ENCODE measurements around the gene CFH. TPM values are rescaled to one million over a fixed set of nuclear protein-coding genes. Genes with fewer than 3 reads are reported as not detected.

Gene CFH
- polyA plus RNA-seq, 3 donors = 0.03 to 1.1 (median 0.36) TPM

DNA sequence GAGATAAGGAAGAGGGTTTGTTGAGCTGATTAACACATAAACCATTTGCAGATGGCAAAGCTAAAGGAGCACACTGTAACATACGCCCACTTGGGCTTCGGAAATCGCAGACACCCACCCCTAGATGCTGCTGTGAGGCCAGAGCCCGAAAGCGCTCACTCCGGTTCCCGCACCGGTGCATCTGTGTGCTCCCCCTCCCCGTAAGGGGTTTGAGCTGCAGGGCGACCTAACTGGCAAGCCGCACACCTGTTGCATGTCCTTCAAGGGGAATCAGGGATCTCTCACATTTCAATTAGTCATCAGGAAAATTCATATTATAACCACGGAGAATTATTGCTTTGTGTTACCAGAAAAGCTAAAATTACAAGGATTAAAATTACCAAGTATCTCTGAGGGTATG lies 1.4 kb upstream of the CFH start:
- H3K9ac ChIP-seq (ENCODE audit: insufficient read depth, low read length, poor library complexity, severe bottlenecking) = no peak overlapping the region
- TF ChIP-seq, protein P1, sequence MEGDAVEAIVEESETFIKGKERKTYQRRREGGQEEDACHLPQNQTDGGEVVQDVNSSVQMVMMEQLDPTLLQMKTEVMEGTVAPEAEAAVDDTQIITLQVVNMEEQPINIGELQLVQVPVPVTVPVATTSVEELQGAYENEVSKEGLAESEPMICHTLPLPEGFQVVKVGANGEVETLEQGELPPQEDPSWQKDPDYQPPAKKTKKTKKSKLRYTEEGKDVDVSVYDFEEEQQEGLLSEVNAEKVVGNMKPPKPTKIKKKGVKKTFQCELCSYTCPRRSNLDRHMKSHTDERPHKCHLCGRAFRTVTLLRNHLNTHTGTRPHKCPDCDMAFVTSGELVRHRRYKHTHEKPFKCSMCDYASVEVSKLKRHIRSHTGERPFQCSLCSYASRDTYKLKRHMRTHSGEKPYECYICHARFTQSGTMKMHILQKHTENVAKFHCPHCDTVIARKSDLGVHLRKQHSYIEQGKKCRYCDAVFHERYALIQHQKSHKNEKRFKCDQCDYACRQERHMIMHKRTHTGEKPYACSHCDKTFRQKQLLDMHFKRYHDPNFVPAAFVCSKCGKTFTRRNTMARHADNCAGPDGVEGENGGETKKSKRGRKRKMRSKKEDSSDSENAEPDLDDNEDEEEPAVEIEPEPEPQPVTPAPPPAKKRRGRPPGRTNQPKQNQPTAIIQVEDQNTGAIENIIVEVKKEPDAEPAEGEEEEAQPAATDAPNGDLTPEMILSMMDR (IDR thresholded peaks at IDR 0.05) = no peak
- DNase-seq = no peak
- 98% methylated on average over 8 of the region's 12 CpGs for WGBS (ENCODE audit: insufficient coverage)
- intact Hi-C loops (cut with micrococcal nuclease) = no loop called here
- no peak overlapping the region for H3K27ac Mint-ChIP-seq
- H3K36me3 Mint-ChIP-seq = no peaks in the 10 kb centered on the region
- no peaks in the 10 kb centered on the region for H4K20me1 ChIP-seq (ENCODE audit: insufficient read depth, low read length)
- no peaks in the 10 kb centered on the region for H3K27me3 ChIP-seq (ENCODE audit: control insufficient read depth in 2 of 2, insufficient read depth in 2 of 2, low read length in 2 of 2)
- peaks cover 4 to 6% of the 10 kb centered on the region in 2 donors for H3K4me1 ChIP-seq (ENCODE audit: control insufficient read depth in 1 of 2, insufficient read depth in 2 of 2, low read length in 2 of 2)
- H3K4me3 ChIP-seq (replicated peaks in 1 of 3; ENCODE audit: low read depth in 2 of 3, low read length in 3 of 3) = no peak overlapping the region
- no peaks in the 10 kb centered on the region for H3K9me3 ChIP-seq (replicated peaks in 1 of 2; ENCODE audit: control insufficient read depth in 1 of 2, insufficient read depth in 1 of 2, low read length in 2 of 2)
- H2AFZ ChIP-seq (ENCODE audit: insufficient read depth, low read depth, low read length, poor library complexity, severe bottlenecking) = no peak overlapping the region
- H3K9me3 Mint-ChIP-seq = no peaks in the 10 kb centered on the region
- peaks cover 13% of the 10 kb centered on the region for H3K4me1 Mint-ChIP-seq
- H3K27ac ChIP-seq (ENCODE audit: low read depth in 1 of 2, low read length in 2 of 2) = no peak overlapping the region
- H3K4me3 Mint-ChIP-seq = no peak overlapping the region
- H3K4me2 ChIP-seq (replicated peaks; ENCODE audit: extremely low read depth, low read length, poor library complexity, severe bottlenecking) = no peak overlapping the region
- H3K79me2 ChIP-seq (ENCODE audit: insufficient read depth, low read length) = no peaks in the 10 kb centered on the region
- no peaks in the 10 kb centered on the region for H3K36me3 ChIP-seq (replicated peaks in 1 of 2; ENCODE audit: control insufficient read depth in 1 of 2, insufficient read depth in 2 of 2, low read length in 2 of 2)
- no peaks in the 10 kb centered on the region for H3K27me3 Mint-ChIP-seq (ENCODE audit: low read depth in 3 of 3)

DNA sequence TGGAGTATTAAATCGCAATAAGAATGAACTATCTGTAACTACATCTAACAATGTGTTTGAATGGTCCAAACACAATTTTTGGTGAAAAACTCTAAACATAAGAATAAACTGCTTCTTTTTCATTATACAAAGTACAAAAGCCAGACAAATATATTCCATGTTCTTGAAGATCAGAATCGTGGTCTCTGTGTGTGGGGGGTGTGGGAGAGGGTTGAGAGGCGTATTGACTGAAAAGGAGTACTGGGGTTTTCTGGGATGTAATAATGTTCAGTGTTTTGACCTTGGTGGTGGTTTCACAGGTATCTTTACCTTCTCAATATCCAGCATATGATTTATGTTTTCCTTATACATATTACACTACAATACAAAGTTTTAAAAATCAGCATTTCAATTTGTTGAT lies 764 bp upstream of the CFH start:
- peak overlapping the region; percentile 56 for H3K4me2 ChIP-seq (replicated peaks; ENCODE audit: extremely low read depth, low read length, poor library complexity, severe bottlenecking)

More for the DNA sequence above, 764 bp upstream of the CFH start:
- TF ChIP-seq, protein P1 (IDR thresholded peaks at IDR 0.05) = no peak
- Mint-ChIP-seq H3K27ac (peak overlapping the region in 1 of 7 donors; percentile 19), H3K36me3 (no peaks in the 10 kb centered on the region), H3K9me3 (no peaks in the 10 kb centered on the region), H3K4me1 (peaks cover 13% of the 10 kb centered on the region), H3K27me3 (ENCODE audit: low read depth in 3 of 3) (no peaks in the 10 kb centered on the region), H3K4me3 (peak overlapping the region in 1 of 2 donors; percentile 79)
- WGBS (ENCODE audit: insufficient coverage) = 64% methylated on average over 2 of the region's 3 CpGs
- H3K4me3 ChIP-seq (replicated peaks in 1 of 3; ENCODE audit: low read depth in 2 of 3, low read length in 3 of 3) = no peak overlapping the region
- H3K27ac ChIP-seq (ENCODE audit: low read depth in 1 of 2, low read length in 2 of 2) = peak overlapping the region in 1 of 2 donors; percentile 34
- H3K79me2 ChIP-seq (ENCODE audit: insufficient read depth, low read length) = no peaks in the 10 kb centered on the region
- H3K4me1 ChIP-seq (ENCODE audit: control insufficient read depth in 1 of 2, insufficient read depth in 2 of 2, low read length in 2 of 2) = peaks cover 4 to 6% of the 10 kb centered on the region in 2 donors
- DNase-seq = no peak
- H4K20me1 ChIP-seq (ENCODE audit: insufficient read depth, low read length) = no peaks in the 10 kb centered on the region
- no peak overlapping the region for H2AFZ ChIP-seq (ENCODE audit: insufficient read depth, low read depth, low read length, poor library complexity, severe bottlenecking)
- no peaks in the 10 kb centered on the region for H3K36me3 ChIP-seq (replicated peaks in 1 of 2; ENCODE audit: control insufficient read depth in 1 of 2, insufficient read depth in 2 of 2, low read length in 2 of 2)
- H3K9me3 ChIP-seq (replicated peaks in 1 of 2; ENCODE audit: control insufficient read depth in 1 of 2, insufficient read depth in 1 of 2, low read length in 2 of 2) = no peaks in the 10 kb centered on the region
- no peak overlapping the region for H3K9ac ChIP-seq (ENCODE audit: insufficient read depth, low read length, poor library complexity, severe bottlenecking)
- intact Hi-C loops (cut with micrococcal nuclease) = no loop called here
- no peaks in the 10 kb centered on the region for H3K27me3 ChIP-seq (ENCODE audit: control insufficient read depth in 2 of 2, insufficient read depth in 2 of 2, low read length in 2 of 2)

All from CD14-positive monocyte (primary cell).